Stomach (tissue), 9 donors: ENCODE measurements around the gene COQ6. TPM values are rescaled to one million over a fixed set of nuclear protein-coding genes. Genes with fewer than 3 reads are reported as not detected.

Experiments
- DNase-seq, 2 donors: peaks; one replicate each; pipeline versions ENCODE4 v3.0.0 to v3.0.0-alpha.2; 2013 to 2019
- H3K27ac ChIP-seq, 5 donors: fragments of 200-600 bp in 4 of 5; sonication (generic) in 4 of 5; one replicate each; pipeline ENCODE4 v1.5.1; 2013 to 2019; ENCODE audit warnings: mild to moderate bottlenecking in 1 of 5, moderate library complexity in 1 of 5
- H3K27me3 ChIP-seq, 3 donors: fragments of 200-600 bp; sonication (generic); one replicate each; pipeline ENCODE4 v1.5.1; 2017 to 2019; ENCODE audit warnings: mixed run types in 1 of 3
- H3K36me3 ChIP-seq, 4 donors: fragments of 200-600 bp; sonication (generic); 1 replicate in 3 of 4; 2 replicates in 1 of 4; pipeline ENCODE4 v1.5.1; 2016 to 2019
- H3K4me1 ChIP-seq, 4 donors: fragments of 200-600 bp; sonication (generic); one replicate each; pipeline ENCODE4 v1.5.1; 2016 to 2019
- H3K4me3 ChIP-seq, 4 donors: fragments of 200-600 bp; sonication (generic) in 3 of 4; one replicate each; pipeline ENCODE4 v1.5.1; 2016 to 2019; ENCODE audit warnings: mild to moderate bottlenecking in 1 of 4
- H3K9me3 ChIP-seq, 4 donors: fragments of 200-600 bp; sonication (generic); one replicate each; pipeline ENCODE4 v1.5.1; 2016 to 2019
- CTCF ChIP-seq, 7 experiments: fragments of 450-650 bp in 4 of 7; fragments of 200-600 bp in 3 of 7; sonication (generic) in 3 of 7; IDR thresholded peaks; one replicate each; pipeline ENCODE4 v1.5.1; 2016 to 2019; ENCODE audit warnings: antibody characterized with exemption in 7 of 7, control low read depth in 2 of 7, mild to moderate bottlenecking in 1 of 7
- EP300 ChIP-seq: sonication (generic); formaldehyde crosslinking; IDR thresholded peaks from one replicate; pipeline ENCODE4 v1.6.1; 2017; ENCODE audit warnings: antibody characterized with exemption
- POLR2A ChIP-seq, 4 donors: fragments of 450-650 bp; IDR thresholded peaks; one replicate each; pipeline ENCODE4 v1.6.1; 2016; ENCODE audit warnings: antibody characterized with exemption in 4 of 4, control low read depth in 2 of 4, mild to moderate bottlenecking in 1 of 4, moderate library complexity in 1 of 4
- POLR2AphosphoS5 ChIP-seq, 3 donors: sonication (generic); formaldehyde crosslinking; IDR thresholded peaks; one replicate each; pipeline ENCODE4 v1.6.1; 2016; ENCODE audit warnings: antibody characterized with exemption in 3 of 3
- WGBS, 5 donors: extraction: QIAGEN DNeasy Blood & Tissue Kit in 3 of 5; methylation state at CpG; one replicate each; pipeline versions ENCODE4 v1.1.5 to v1.1.7; 2013 to 2018; 5-methylcytosine and 5-hydroxymethylcytosine counted together
- intact Hi-C: fragments of 100-400 bp; cut with DNase I; formaldehyde crosslinking; loops from one replicate; pipeline ENCODE4 v1.15.1; 2023; ENCODE audit warnings: low total_unique reads
- polyA plus RNA-seq, 3 donors: library from polyadenylated mRNA; stranded (reverse); fragments of 200-250 nt; gene quantifications; one replicate each; pipeline ENCODE4 v1.2.3, GENCODE V29; 2013
- total RNA-seq, 5 donors: library from RNA; depleted of rRNA; stranded (reverse); fragments of >200 nt; gene quantifications; one replicate each; pipeline versions ENCODE4 v1.1.0 to v1.2.3, GENCODE V29; 2014 to 2016
- donor health status: healthy with polysubstance abuse.
- donor health status: Bipolar disorder and iron deficiency.
- donor health status: healthy.

Gene COQ6
- total and polyA plus RNA-seq, 8 donors: 10.5 to 83.0 (median 22.0) TPM

GRCh38 chr14:73935666-73936065 is 14.4 kb upstream of the COQ6 start:
- Histone ChIP-seq H3K36me3 (peaks cover 35 to 96% (median 91%) of the 10 kb centered on the region in 4 donors), H3K27ac (no peak overlapping the region), H3K9me3 (no peaks in the 10 kb centered on the region), H3K4me1 (no peaks in the 10 kb centered on the region), H3K4me3 (no peak overlapping the region), H3K27me3 (no peaks in the 10 kb centered on the region)
- TF ChIP-seq EP300: no peak
- TF ChIP-seq CTCF (IDR thresholded peaks at IDR 0.05): peak in 1 of 7 experiments; percentile 22
- TF ChIP-seq POLR2AphosphoS5 (IDR thresholded peaks at IDR 0.05): no peak
- 65 to 87% (median 74%) methylated on average over 2 of the region's 2 CpGs for WGBS, 5 donors
- intact Hi-C loops: no loop called here
- peak in 1 of 2 donors; percentile 16 for DNase-seq

- WGBS, 5 donors: 76 to 94% (median 89%) methylated on average over 1 of the region's 1 CpG
- H3K27me3 ChIP-seq: no peaks in the 10 kb centered on the region
- H3K9me3 ChIP-seq: no peaks in the 10 kb centered on the region
- intact Hi-C loops: no loop called here
- DNase-seq: no peak
- no peak overlapping the region for H3K4me3 ChIP-seq
- H3K36me3 ChIP-seq: peaks cover 27 to 94% (median 87%) of the 10 kb centered on the region in 4 donors
- H3K27ac ChIP-seq: no peak overlapping the region
- H3K4me1 ChIP-seq: no peaks in the 10 kb centered on the region
- TF ChIP-seq POLR2A (IDR thresholded peaks at IDR 0.05) (no peak), POLR2AphosphoS5 (IDR thresholded peaks at IDR 0.05) (no peak), EP300 (no peak), CTCF (IDR thresholded peaks at IDR 0.05) (no peak)
Measured at GRCh38 chr14:73936548-73936947, 13.6 kb upstream of the COQ6 start.

GRCh38 chr14:73937012-73937411 is 13.1 kb upstream of the COQ6 start:
- intact Hi-C loops: no loop called here
- Histone ChIP-seq H3K4me1 (no peaks in the 10 kb centered on the region), H3K27ac (no peak overlapping the region), H3K4me3 (no peak overlapping the region), H3K9me3 (no peaks in the 10 kb centered on the region), H3K27me3 (no peaks in the 10 kb centered on the region), H3K36me3 (peaks cover 22 to 94% (median 84%) of the 10 kb centered on the region in 4 donors)
- no peak for TF ChIP-seq POLR2A (IDR thresholded peaks at IDR 0.05)
- no peak for TF ChIP-seq EP300
- TF ChIP-seq POLR2AphosphoS5 (IDR thresholded peaks at IDR 0.05): no peak
- 93 to 98% (median 96%) methylated on average over 2 of the region's 2 CpGs for WGBS, 5 donors
- DNase-seq: no peak

GRCh38 chr14:73942180-73942579 is 7.9 kb upstream of the COQ6 start:
- Histone ChIP-seq H3K4me3 (no peak overlapping the region), H3K4me1 (peaks cover 12 to 40% (median 30%) of the 10 kb centered on the region in 4 donors), H3K9me3 (no peaks in the 10 kb centered on the region), H3K36me3 (peaks cover 0 to 86% (median 59%) of the 10 kb centered on the region in 4 donors), H3K27me3 (no peaks in the 10 kb centered on the region), H3K27ac (no peak overlapping the region)
- TF ChIP-seq POLR2A (IDR thresholded peaks at IDR 0.05) (no peak), POLR2AphosphoS5 (IDR thresholded peaks at IDR 0.05) (no peak), CTCF (IDR thresholded peaks at IDR 0.05) (no peak), EP300 (no peak)
- intact Hi-C loops: no loop called here
- 85 to 96% (median 94%) methylated on average over 6 to 7 of the region's 7 CpGs for WGBS, 5 donors
- no peak for DNase-seq

GRCh38 chr14:73943083-73943482 is 7.0 kb upstream of the COQ6 start:
- H3K9me3 ChIP-seq: no peaks in the 10 kb centered on the region
- peak overlapping the region in 1 of 5 donors; percentile 26 for H3K27ac ChIP-seq
- H3K4me1 ChIP-seq: peaks cover 12 to 40% (median 30%) of the 10 kb centered on the region in 4 donors
- no peak for TF ChIP-seq POLR2A (IDR thresholded peaks at IDR 0.05)
- TF ChIP-seq POLR2AphosphoS5 (IDR thresholded peaks at IDR 0.05): no peak
- intact Hi-C loops: no loop called here
- DNase-seq: no peak
- H3K27me3 ChIP-seq: no peaks in the 10 kb centered on the region
- H3K4me3 ChIP-seq: no peak overlapping the region
- H3K36me3 ChIP-seq: peaks cover 0 to 77% (median 50%) of the 10 kb centered on the region in 4 donors
- WGBS, 5 donors: 54 to 76% (median 63%) methylated on average over 4 of the region's 4 CpGs
